IPS-18c (cell line): Measurements from ENCODE around the gene GOSR2.

Experiments used
- H3K4me3 ChIP-seq: 2 replicates; pipeline ENCODE4 v1.7.0; 2013; ENCODE audit warnings: low read depth, mild to moderate bottlenecking, low read length, moderate library complexity; ENCODE audit not compliant: insufficient read depth
- H3K9me3 ChIP-seq: one replicate; pipeline ENCODE4 v1.6.1; 2013; ENCODE audit warnings: mild to moderate bottlenecking, low read length, moderate library complexity; ENCODE audit not compliant: control insufficient read depth, insufficient read depth

GOSR2 gene

DNA sequence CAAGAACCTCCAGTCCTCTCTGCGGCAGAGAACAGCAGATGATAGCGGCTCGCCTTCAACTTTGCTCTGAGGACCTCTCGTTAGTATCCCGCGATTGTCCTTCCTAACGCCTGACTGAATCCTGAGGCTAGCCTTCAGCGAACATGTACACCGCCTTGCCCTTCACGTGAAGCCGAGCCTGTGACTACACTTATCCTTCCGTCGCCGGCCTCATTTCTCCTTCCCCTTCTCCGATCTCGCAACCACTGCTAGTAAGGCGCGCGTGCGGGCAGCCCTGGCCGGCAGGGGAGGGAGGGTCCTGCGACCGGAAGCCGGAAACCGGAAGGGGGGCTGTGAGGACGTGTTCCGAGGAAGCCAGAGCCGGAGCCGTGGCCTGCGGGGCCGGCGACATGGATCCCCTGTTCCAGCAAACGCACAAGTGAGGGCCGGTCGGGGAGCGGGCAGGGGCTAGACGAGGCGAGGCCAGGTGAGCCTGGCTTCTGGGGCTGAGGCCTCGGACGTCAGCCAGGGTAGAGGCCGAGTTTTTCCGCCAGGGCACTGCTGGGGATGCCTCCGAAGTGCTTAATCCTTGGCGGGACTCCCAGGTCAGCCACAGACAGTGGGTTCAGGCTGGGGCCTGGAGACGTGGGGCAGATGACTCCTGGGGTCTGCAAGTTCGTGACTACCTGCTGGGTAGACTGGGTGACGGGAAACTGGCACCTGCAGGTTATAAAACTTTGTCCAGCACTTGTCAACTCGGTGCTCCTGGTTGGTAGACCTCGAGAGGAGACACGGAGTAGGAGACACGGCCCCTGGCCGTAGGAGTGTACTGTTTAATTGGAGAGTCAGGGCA is at the start of gene GOSR2:
Gene GOSR2, plus strand, starts transcription at position 357 of the 832 bp plus-strand sequence. Its CDS starts 33 bp downstream, at position 390.
- H3K4me3 ChIP-seq = peak within 1 kb of the TSS; percentile 98
- no peaks in the 10 kb centered on the region for H3K9me3 ChIP-seq

DNA sequence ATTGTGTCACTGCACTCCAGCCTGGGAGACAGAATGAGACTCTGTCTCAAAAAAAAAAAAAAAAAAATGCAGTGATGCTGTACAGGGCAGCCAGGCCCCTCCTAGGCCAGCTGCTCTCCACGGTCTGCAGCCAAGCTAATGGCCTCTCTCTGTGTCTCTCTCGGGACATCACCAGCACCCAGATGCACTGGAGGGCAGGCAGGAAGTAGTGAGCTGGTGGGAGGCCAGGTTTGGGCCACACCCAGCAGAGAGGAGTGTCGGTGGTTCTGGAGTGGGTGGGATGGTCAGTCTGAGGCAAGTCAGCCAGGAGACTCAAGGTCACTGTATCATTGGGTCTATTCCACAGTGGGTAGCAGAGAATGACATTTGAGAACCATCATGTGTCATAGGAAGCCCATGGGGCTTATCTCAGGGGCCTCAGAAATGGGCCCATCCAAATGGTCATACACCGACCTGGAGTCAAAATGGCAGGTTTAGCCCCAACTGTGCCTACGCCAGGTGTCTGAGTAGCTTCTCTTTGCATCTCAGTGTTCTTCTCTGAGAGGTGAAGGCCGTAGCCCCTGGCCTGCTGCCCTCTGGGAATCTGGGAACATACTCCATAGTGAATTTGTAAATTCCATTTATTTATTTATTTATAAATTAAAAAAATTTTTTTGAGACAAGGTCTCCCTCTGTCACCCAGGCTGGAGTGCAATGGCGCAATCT is 48.9 kb upstream of the GOSR2 start:
- Histone ChIP-seq H3K9me3 (no peaks in the 10 kb centered on the region), H3K4me3 (no peak overlapping the region)

DNA sequence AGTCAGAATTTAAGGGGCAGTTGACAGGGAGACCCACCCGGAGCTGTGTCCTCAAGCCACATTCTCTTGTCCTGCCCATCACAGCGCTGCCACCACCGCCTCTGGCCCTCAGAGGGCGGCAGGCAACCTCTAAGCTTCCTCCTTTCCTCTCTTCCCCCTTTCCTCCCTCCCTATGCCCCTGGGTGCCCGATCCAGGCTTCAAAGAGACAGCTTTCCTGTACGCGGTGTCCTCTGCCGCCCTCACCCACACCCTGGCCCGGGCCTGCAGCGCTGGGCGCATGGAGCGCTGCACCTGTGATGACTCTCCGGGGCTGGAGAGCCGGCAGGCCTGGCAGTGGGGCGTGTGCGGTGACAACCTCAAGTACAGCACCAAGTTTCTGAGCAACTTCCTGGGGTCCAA is 48.1 kb upstream of the GOSR2 start:
- Histone ChIP-seq H3K4me3 (no peak overlapping the region), H3K9me3 (no peaks in the 10 kb centered on the region)

DNA sequence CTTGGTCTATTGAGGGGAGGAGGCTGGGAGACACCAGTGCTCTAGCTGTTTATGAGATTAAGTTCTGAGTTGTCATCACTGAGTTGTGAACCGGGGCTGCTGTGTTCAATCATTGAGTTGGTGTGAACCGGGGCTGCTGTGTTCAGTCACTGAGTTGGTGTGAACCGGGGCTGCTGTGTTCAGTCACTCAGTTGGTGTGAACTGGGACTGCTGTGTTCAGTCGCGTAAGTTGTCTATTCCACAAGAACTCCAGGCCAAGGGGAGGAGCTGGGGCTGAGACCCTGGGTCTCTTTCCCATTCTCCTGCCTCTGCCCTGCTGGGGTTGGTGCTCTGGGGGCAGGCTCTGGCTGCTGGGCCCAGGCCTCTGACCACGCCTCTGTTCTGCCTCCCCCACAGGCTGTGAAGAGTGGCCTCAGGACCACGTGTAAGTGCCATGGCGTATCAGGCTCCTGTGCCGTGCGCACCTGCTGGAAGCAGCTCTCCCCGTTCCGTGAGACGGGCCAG is 47.1 kb upstream of the GOSR2 start:
- H3K4me3 ChIP-seq = no peak overlapping the region

DNA sequence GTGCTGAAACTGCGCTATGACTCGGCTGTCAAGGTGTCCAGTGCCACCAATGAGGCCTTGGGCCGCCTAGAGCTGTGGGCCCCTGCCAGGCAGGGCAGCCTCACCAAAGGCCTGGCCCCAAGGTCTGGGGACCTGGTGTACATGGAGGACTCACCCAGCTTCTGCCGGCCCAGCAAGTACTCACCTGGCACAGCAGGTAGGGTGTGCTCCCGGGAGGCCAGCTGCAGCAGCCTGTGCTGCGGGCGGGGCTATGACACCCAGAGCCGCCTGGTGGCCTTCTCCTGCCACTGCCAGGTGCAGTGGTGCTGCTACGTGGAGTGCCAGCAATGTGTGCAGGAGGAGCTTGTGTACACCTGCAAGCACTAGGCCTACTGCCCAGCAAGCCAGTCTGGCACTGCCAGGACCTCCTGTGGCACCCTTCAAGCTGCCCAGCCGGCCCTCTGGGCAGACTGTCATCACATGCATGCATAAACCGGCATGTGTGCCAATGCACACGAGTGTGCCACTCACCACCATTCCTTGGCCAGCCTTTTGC is 46.5 kb upstream of the GOSR2 start:
- no peak overlapping the region for H3K4me3 ChIP-seq
- no peaks in the 10 kb centered on the region for H3K9me3 ChIP-seq

More for the DNA sequence above, 47.1 kb upstream of the GOSR2 start:
- no peaks in the 10 kb centered on the region for H3K9me3 ChIP-seq

DNA sequence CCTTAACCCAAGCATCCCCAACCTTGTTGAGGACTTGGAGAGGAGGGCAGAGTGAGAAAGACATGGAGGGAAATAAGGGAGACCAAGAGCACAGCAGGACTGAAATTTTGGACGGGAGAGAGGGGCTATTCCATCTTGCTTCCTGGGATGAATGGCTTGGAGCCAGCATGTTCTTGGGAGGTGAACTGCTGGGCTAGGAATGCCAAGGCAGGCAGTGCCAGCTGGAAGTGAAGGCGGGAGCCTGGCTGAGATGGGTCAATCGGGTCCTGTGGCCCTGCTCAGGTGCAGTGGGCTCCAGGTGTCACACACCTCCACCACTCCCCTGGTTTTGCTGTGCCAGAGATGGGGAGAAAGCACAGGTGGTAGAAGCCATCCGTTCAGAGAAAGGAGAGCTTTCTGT is 46.0 kb upstream of the GOSR2 start:
- H3K4me3 ChIP-seq = no peak overlapping the region

DNA sequence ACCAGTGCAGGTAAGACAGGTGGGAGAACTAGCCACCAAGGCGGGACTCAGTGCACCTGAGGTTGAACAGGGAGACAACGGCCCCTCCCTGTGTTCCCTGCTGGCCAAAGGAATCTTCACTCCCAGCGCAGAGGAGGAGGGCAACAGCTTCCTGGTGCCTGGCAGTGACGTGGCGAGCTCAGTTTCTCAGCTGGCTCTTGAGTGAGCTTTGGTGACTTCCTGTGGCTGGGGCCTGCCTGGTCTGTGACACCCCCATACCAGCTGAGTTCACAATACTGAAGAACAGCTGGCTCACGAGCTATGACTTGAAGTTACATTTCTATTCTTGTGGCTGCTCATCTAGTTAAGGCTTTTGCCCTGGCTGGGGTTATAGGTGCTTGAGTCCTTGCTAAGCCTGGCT is 45.5 kb upstream of the GOSR2 start:
- no peak overlapping the region for H3K4me3 ChIP-seq

More for the DNA sequence above, 46.0 kb upstream of the GOSR2 start:
- no peaks in the 10 kb centered on the region for H3K9me3 ChIP-seq

DNA sequence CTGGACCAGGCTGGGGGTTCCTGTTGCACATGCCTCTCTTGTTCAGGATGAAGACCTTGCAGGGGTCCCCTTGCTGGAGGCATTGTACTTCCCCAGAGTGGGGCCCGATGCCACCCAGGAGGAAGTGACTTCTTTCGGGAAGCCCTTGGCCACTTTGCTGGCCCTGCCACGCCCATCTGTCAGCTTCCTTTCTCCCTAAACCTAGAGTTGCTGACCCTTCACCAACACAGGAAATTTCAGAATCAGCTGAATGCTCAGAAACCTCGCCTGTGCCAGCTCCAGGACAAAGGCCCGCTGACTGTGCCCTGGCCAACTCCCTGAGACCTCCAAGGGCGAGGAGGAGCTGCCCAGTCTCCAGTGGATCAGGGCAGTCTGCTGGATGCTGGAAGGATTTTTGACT is 44.9 kb upstream of the GOSR2 start:
- Histone ChIP-seq H3K9me3 (no peaks in the 10 kb centered on the region), H3K4me3 (no peak overlapping the region)

More for the DNA sequence above, 45.5 kb upstream of the GOSR2 start:
- no peaks in the 10 kb centered on the region for H3K9me3 ChIP-seq

DNA sequence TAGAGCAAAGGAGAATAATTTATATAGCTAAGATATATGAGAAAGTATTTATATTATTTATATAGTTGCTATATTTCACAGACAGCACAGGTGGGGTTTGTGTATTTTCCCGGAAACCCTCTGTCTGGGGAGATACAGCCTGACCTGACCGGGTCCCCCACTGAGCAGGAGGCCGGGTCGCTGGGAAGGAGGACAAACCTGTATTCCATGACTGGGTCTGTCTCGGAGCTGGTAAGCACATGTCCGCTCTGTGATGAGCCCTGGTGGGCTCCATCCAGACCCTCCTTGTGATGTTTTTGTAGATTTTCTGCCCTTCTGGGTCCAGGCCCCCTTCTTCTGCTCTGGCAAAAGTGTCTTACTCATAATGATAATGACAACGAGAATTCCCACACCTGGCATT is 43.9 kb upstream of the GOSR2 start:
- H3K9me3 ChIP-seq = no peaks in the 10 kb centered on the region
- H3K4me3 ChIP-seq = no peak overlapping the region

DNA sequence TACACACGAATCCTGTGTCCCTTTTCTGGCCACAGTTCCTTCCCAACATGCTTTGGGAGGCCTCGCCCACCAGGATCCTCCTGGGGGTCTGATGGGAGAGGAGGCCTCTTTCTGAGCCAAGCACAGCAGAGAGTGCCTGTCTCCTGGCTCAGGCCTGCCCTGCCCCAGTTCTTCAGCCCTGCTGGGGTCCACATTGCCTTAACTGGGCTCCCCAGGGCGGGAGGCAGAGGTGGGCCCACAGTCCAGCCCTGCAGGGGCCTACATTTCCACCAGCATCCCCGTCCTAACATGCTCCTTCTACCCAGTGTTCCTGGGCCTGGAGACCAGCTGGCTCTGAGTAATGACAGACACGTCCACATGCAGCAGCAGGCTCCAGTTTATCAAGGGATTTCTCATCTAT is 41.9 kb upstream of the GOSR2 start:
- Histone ChIP-seq H3K9me3 (no peaks in the 10 kb centered on the region), H3K4me3 (no peak overlapping the region)

DNA sequence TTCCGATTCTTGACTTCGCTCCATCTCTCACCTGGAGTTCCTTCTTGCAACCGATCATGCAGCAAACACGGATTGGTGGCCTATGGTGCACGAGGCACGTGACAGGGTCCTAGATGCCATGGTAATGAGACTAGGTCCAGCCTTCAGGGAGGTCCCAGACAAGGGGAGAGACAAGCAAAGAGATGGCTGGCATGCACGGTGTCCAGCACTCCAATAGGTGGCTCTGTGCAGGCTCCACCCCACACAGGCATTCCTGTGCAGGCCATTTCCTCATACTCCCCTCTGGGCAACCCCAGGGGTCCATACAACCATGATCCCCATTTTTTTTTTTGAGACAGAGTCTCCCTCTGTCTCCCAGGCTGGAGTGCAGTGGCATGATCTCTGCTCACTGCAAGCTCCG is 40.3 kb upstream of the GOSR2 start:
- Histone ChIP-seq H3K9me3 (no peaks in the 10 kb centered on the region), H3K4me3 (no peak overlapping the region)

DNA sequence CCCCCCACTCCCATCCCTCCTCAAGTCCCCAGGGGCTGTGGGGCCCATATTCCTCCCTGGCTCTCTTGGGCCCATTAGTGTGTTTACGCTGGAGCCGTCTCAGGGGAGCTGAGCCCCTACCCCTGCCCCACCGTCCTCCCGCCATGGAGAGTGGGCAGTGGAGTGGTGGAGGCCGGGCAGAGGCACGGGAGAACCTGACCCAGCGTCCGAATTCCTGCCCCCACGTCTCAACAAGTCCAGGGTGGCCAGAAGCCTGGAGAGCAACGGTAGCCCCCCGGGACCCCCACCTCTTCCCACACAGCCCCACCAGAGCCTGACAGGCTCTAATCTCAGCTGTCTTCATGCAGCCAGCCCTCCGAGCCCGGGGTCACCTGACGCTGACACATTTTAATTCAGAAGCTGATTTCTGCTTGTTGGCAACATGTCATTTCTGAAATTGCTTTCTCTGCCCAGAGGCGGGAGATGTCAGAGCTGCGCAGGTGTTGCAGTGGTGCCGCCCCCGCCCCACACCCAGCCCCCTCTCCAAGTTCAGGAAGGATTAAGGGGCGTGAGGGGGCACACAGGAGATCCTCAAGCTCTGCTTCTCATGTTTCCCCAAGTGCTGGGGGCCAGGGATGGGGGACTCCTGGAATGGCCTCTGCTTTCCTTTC is 39.0 kb upstream of the GOSR2 start:
- Histone ChIP-seq H3K9me3 (no peaks in the 10 kb centered on the region), H3K4me3 (no peak overlapping the region)

DNA sequence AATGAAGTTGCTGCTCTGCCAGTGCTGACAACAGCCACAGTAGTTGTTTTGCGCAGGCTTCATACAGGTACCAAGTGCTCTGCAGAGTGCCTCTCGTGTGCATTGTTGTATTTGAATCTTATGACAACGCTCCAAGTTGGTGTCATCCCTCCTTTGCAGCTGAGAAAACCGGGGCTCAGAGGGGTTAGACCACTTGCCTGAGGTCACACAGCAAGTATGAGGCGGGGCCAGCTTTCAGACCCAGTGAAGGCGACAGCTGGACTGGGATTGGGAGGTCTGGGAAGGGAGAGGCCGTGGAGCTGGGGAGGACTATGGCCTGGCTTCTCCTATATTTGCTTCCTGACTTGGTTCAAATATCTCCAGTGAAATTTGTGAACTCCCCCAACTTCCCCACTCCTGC is 38.4 kb upstream of the GOSR2 start:
- H3K9me3 ChIP-seq = no peaks in the 10 kb centered on the region

DNA sequence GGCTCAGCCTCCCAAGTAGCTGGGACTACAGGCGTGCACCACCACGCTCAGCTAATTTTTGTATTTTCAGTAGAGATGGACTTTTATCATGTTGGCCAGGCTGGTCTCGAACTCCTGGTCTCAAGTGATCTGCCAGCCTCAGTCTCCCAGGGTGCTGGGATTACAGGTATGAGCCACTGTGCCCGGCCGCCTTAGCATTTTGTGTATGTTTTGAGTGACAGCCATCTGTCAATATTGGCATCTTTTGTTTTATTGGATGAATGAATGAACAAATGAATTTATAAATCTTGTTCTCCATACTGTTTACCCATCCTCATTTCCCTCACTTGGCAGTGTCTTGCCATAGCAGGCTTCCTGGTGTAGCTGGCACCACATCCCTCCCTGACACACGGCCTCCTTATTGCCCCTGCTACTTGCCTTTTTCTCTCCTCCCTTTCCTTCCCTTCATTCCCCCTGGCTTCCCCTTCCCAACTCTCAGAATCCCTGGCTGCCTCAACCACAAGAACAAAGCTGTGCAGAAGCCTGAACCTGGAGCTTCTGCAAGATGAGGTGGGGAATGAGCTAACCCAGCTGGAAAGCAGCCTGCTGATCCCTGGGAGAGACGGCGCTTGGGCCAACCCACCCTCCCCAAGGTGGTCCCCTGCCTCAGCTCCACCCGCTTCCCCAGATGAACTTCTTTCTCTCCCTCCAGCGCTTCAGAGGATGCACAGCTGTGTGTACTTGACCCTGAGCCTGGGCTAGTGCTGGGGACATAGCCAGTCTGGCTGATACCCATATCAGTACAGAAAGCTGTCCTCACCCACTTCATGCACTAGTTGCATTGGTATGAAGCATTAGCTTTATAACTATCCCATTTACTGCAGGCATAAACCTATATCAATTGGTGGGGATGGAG is 37.3 kb upstream of the GOSR2 start:
- Histone ChIP-seq H3K9me3 (no peaks in the 10 kb centered on the region), H3K4me3 (no peak overlapping the region)

More for the DNA sequence above, 38.4 kb upstream of the GOSR2 start:
- no peak overlapping the region for H3K4me3 ChIP-seq

DNA sequence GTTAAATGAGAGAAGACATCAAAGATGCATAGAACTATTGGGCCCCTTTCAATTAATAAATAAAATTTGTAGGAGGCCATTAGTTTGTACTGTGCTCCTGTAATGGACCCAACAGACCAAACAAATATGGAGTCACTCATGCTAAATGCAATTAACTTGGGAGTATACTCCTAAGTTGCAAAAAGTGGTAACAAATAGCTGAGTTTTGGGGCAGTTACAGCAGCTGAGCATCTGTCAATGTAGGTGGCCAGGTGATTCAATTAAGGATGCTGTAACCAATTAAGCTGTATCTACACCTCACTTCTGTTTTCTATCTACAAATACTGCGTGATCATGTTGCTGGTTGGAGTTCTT is 36.7 kb upstream of the GOSR2 start:
- H3K9me3 ChIP-seq = no peaks in the 10 kb centered on the region
- no peak overlapping the region for H3K4me3 ChIP-seq

DNA sequence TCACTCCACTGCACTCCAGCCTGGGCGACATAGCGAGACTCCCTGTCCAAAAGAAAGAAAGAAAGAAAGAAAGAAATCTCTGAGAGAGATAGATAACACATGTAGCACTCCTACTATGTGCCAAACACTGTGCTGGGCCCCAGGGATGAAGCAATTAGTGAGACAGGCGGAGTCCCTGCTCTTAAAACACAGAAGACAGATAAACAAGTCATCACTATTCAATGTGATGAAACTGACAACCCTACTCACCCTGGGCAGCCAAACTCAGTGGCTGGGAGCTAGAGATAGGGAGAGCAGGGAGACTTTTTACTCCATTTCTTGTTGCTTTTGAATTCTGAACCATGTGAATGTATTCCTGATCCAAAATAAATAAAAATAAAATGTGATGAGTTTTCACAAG is 35.2 kb upstream of the GOSR2 start:
- Histone ChIP-seq H3K4me3 (no peak overlapping the region), H3K9me3 (no peaks in the 10 kb centered on the region)

DNA sequence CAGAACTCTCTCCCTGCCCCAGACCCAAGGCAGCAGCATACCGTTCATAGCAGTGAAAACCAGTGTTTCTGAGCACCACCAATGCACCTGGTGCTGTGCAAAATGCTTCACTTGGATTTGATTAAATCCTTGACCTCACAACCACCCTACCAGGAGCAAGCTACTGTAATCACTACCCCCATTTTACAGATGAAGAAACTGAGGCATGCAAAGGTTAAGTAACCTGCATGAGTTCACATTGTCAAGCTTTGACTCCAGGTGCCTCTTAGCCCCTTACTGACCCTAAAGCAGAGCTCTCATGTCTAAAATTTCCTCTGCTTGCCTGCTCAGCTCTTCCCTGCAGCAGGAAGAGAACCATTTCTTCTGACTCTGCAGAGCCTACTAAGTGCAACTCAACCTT is 34.2 kb upstream of the GOSR2 start:
- H3K4me3 ChIP-seq = no peak overlapping the region
- H3K9me3 ChIP-seq = no peaks in the 10 kb centered on the region
